Smooth muscle cell (in vitro differentiated cells): ENCODE measurements around the gene MRPS14. TPM values are rescaled to one million over a fixed set of nuclear protein-coding genes. Genes with fewer than 3 reads are reported as not detected.

Source experiments
- DNase-seq: peaks from one replicate; lab custom pipeline; 2025; ENCODE audit not compliant: unreplicated experiment; lab: John Stamatoyannopoulos, UW
- H2AFZ ChIP-seq: fragments of 200-600 bp; sonication (generic); 2 replicates; pipeline ENCODE4 v1.6.0; 2016; ENCODE audit warnings: antibody characterized with exemption, low read depth, mild to moderate bottlenecking
- H3F3A ChIP-seq: fragments of 200-600 bp; sonication (generic); 2 replicates; pipeline ENCODE4 v1.6.0; 2017; ENCODE audit warnings: antibody characterized with exemption, low read depth
- H3K27ac ChIP-seq: fragments of 200-600 bp; sonication (generic); 2 replicates; pipeline ENCODE4 v1.5.1; 2016; ENCODE audit warnings: low read depth, mild to moderate bottlenecking
- H3K27me3 ChIP-seq: fragments of 200-600 bp; sonication (generic); 2 replicates; pipeline ENCODE4 v1.6.1; 2016; ENCODE audit warnings: low read depth, mild to moderate bottlenecking
- H3K36me3 ChIP-seq: fragments of 200-600 bp; sonication (generic); 2 replicates; pipeline ENCODE4 v1.5.1; 2016; ENCODE audit warnings: low read depth
- H3K4me1 ChIP-seq: fragments of 200-600 bp; sonication (generic); 2 replicates; pipeline ENCODE4 v1.5.1; 2016; ENCODE audit warnings: low read depth
- H3K4me2 ChIP-seq: fragments of 200-600 bp; sonication (generic); 2 replicates; pipeline ENCODE4 v1.6.0; 2016; ENCODE audit warnings: mild to moderate bottlenecking
- H3K4me3 ChIP-seq: fragments of 200-600 bp; sonication (generic); 2 replicates; pipeline ENCODE4 v1.5.1; 2016; ENCODE audit warnings: mild to moderate bottlenecking
- H3K79me2 ChIP-seq: fragments of 200-600 bp; sonication (generic); 2 replicates; pipeline ENCODE4 v1.6.0; 2016; ENCODE audit warnings: low read depth, mild to moderate bottlenecking
- H3K9ac ChIP-seq: fragments of 200-600 bp; sonication (generic); 2 replicates; pipeline ENCODE4 v1.6.0; 2016; ENCODE audit warnings: low read depth
- H3K9me3 ChIP-seq: fragments of 200-600 bp; sonication (generic); replicated peaks from 2 replicates; pipeline ENCODE4 v1.5.1; 2016; ENCODE audit warnings: low read depth
- H4K20me1 ChIP-seq: fragments of 200-600 bp; sonication (generic); 2 replicates; pipeline ENCODE4 v1.6.0; 2016; ENCODE audit warnings: low read depth
- CTCF ChIP-seq: fragments of 200-600 bp; sonication (generic); IDR thresholded peaks from 2 replicates; pipeline ENCODE4 v1.5.1; 2017; ENCODE audit warnings: borderline replicate concordance, mild to moderate bottlenecking, antibody characterized with exemption; ENCODE audit not compliant: insufficient read depth, poor library complexity, severe bottlenecking
- WGBS: methylation state at CpG from one replicate; pipeline ENCODE4 v1.1.7; 2016; ENCODE audit warnings: low lambda C conversion rate; 5-methylcytosine and 5-hydroxymethylcytosine counted together
- polyA plus RNA-seq: library from polyadenylated mRNA; unstranded; fragments of >200 nt; fragmentation: Nextera tagmentation; extraction: Ambion mirVana; gene quantifications from 2 replicates; pipeline ENCODE4 v1.2.1, GENCODE V29; 2016
- total RNA-seq: library from RNA; depleted of rRNA; stranded (reverse); fragments of >200 nt; gene quantifications from 2 replicates; pipeline ENCODE4 v1.2.3, GENCODE V29; 2014

The MRPS14 gene
- total and polyA plus RNA-seq, 2 experiments from 2014 or later = 29.1 to 57.2 TPM

- H3K79me2 ChIP-seq = no peaks in the 10 kb centered on the region
- DNase-seq = no peak
- no peaks in the 10 kb centered on the region for H3F3A ChIP-seq
- H3K27ac ChIP-seq = no peak overlapping the region
- no peak overlapping the region for H3K9ac ChIP-seq
- 70% methylated on average over 19 of the region's 19 CpGs for WGBS
- H3K27me3 ChIP-seq = no peaks in the 10 kb centered on the region
- no peaks in the 10 kb centered on the region for H3K36me3 ChIP-seq
- no peaks in the 10 kb centered on the region for H3K4me1 ChIP-seq
- H3K4me2 ChIP-seq = no peak overlapping the region
- no peak overlapping the region for H3K4me3 ChIP-seq
- H4K20me1 ChIP-seq = no peaks in the 10 kb centered on the region
- no peak for TF ChIP-seq CTCF
- no peaks in the 10 kb centered on the region for H3K9me3 ChIP-seq
- H2AFZ ChIP-seq = no peak overlapping the region
Measured at GRCh38 chr1:175043824-175044223, 20.6 kb upstream of the MRPS14 start.

DNA sequence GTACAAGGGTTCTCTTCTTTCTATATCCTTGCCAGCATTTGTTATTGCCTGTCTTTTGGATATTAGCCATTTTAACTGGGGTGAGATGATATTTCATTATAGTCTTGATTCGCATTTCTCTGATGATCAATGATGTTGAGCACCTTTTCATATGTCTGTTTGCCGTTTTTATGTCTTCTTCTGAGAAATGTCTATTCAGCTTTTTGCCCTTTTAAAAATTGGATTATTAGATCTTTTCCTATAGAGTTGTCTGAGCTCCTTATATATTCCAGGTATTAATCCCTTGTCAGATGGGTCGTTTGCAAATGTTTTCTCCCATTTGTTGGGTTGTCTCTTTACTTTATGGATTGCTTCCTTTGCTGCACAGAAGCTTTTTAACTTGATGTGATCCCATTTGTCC lies 19.4 kb upstream of the MRPS14 start:
- no peak for TF ChIP-seq CTCF
- H3F3A ChIP-seq = no peaks in the 10 kb centered on the region
- H3K79me2 ChIP-seq = no peaks in the 10 kb centered on the region
- no peaks in the 10 kb centered on the region for H3K9me3 ChIP-seq
- no peak overlapping the region for H2AFZ ChIP-seq
- no peak overlapping the region for H3K9ac ChIP-seq
- H3K4me3 ChIP-seq = no peak overlapping the region
- no peak for DNase-seq
- WGBS = 80% methylated on average over 3 of the region's 3 CpGs
- H3K4me2 ChIP-seq = no peak overlapping the region
- no peaks in the 10 kb centered on the region for H4K20me1 ChIP-seq
- no peaks in the 10 kb centered on the region for H3K27me3 ChIP-seq
- H3K36me3 ChIP-seq = no peaks in the 10 kb centered on the region
- no peaks in the 10 kb centered on the region for H3K4me1 ChIP-seq
- H3K27ac ChIP-seq = no peak overlapping the region

- H2AFZ ChIP-seq = no peak overlapping the region
- no peaks in the 10 kb centered on the region for H3F3A ChIP-seq
- TF ChIP-seq CTCF = no peak
- no peak overlapping the region for H3K4me2 ChIP-seq
- H3K4me3 ChIP-seq = no peak overlapping the region
- H3K36me3 ChIP-seq = no peaks in the 10 kb centered on the region
- H3K9me3 ChIP-seq = no peaks in the 10 kb centered on the region
- no peak overlapping the region for H3K9ac ChIP-seq
- no peaks in the 10 kb centered on the region for H3K4me1 ChIP-seq
- 78% methylated on average over 4 of the region's 4 CpGs for WGBS
- H3K79me2 ChIP-seq = no peaks in the 10 kb centered on the region
- no peaks in the 10 kb centered on the region for H4K20me1 ChIP-seq
- H3K27me3 ChIP-seq = no peaks in the 10 kb centered on the region
- DNase-seq = no peak
- H3K27ac ChIP-seq = no peak overlapping the region
Measured at GRCh38 chr1:175040324-175040879, 17.2 kb upstream of the MRPS14 start.

GRCh38 chr1:175037416-175037815 lies 14.2 kb upstream of the MRPS14 start:
- Histone ChIP-seq H4K20me1 (no peaks in the 10 kb centered on the region), H3K9ac (no peak overlapping the region), H3K4me1 (no peaks in the 10 kb centered on the region), H3F3A (no peaks in the 10 kb centered on the region), H3K27me3 (no peaks in the 10 kb centered on the region), H3K4me3 (no peak overlapping the region), H3K27ac (peak overlapping the region; percentile 40), H2AFZ (no peak overlapping the region), H3K9me3 (no peaks in the 10 kb centered on the region), H3K36me3 (no peaks in the 10 kb centered on the region), H3K79me2 (no peaks in the 10 kb centered on the region), H3K4me2 (no peak overlapping the region)
- no peak for DNase-seq
- TF ChIP-seq CTCF = no peak
- WGBS = 59% methylated on average over 7 of the region's 7 CpGs
